ENCODE results near the gene STIM2.

STIM2 gene

DNA sequence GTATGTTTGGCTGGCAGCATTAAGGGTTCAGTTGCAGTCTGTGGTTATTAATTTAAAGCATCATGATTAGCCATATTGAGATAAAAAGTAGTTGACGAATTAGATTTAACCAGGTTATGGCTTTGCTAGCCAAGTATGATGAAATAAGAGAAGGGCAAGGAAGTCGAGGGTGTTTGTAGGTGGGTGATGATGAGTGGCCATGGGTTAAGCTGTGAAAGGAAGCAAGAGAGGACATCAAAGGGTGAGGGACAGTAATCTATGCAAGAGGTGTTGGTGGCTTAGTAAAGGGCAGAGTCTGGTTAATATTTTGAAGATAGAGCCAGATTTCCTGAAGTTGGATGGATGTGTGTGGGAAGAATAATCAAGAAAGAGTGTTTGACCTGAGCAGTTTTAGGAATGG, 44.5 kb downstream of the STIM2 start:
- no peak overlapping the region for H3K27ac ChIP-seq
- TF ChIP-seq CTCF (IDR thresholded peaks at IDR 0.05) (no peak), ZFX (IDR thresholded peaks at IDR 0.05; ENCODE audit: borderline replicate concordance) (no peak)

- no peak for TF ChIP-seq ZFX (IDR thresholded peaks at IDR 0.05; ENCODE audit: borderline replicate concordance)
- no peak overlapping the region for H3K27ac ChIP-seq
Observed at GRCh38 chr4:26907731-26908599, 47.3 kb downstream of the STIM2 start.

DNA sequence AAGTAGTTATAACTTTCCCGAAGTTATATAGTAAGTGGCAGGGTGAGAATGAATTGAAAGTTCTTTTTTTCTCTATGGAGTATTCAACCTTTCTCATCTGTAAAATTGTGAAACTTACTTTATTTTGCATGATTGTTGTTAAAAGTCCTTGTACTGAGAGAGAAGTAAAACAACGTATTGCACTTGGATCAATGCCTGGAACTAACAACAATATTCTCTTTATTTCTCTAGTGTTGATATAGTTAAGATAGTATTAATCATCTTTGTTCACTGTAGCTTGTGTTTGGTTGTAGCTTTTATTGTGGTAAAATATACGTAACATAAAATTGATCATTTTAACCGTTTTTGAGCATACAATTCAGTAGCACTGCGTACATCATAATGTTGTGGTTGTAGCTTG, 48.7 kb downstream of the STIM2 start:
- TF ChIP-seq ZFX (IDR thresholded peaks at IDR 0.05; ENCODE audit: borderline replicate concordance) (no peak), CTCF (IDR thresholded peaks at IDR 0.05) (no peak)
- H3K27ac ChIP-seq, result no peak overlapping the region

- H3K27ac ChIP-seq, result no peak overlapping the region
- TF ChIP-seq CTCF (IDR thresholded peaks at IDR 0.05), result no peak
- TF ChIP-seq ZFX (IDR thresholded peaks at IDR 0.05; ENCODE audit: borderline replicate concordance), result no peak
Observed at GRCh38 chr4:26911254-26911653, 50.6 kb downstream of the STIM2 start.

GRCh38 chr4:26912069-26912468, 51.4 kb downstream of the STIM2 start:
- no peak overlapping the region for H3K27ac ChIP-seq
- TF ChIP-seq CTCF (IDR thresholded peaks at IDR 0.05) (no peak), ZFX (IDR thresholded peaks at IDR 0.05; ENCODE audit: borderline replicate concordance) (no peak)

- no peak for TF ChIP-seq CTCF (IDR thresholded peaks at IDR 0.05)
- TF ChIP-seq ZFX (IDR thresholded peaks at IDR 0.05; ENCODE audit: borderline replicate concordance), result no peak
Observed at GRCh38 chr4:26912810-26913209, 52.2 kb downstream of the STIM2 start.

GRCh38 chr4:26916195-26916594, 55.6 kb downstream of the STIM2 start:
- no peak overlapping the region for H3K27ac ChIP-seq
- TF ChIP-seq ZFX (IDR thresholded peaks at IDR 0.05; ENCODE audit: borderline replicate concordance) (no peak), CTCF (IDR thresholded peaks at IDR 0.05) (no peak)

More at GRCh38 chr4:26912810-26913209, 52.2 kb downstream of the STIM2 start:
- H3K27ac ChIP-seq, result no peak overlapping the region

Data from 22Rv1 (cell line).